HepG2 (cell line): ENCODE measurements around the gene TRPT1. TPM values are rescaled to one million over a fixed set of nuclear protein-coding genes. Genes with fewer than 3 reads are reported as not detected.

ENCODE experiments used
- ATAC-seq: fragments of 200-7000 bp; cut with Tn5 transposase; 3 replicates; pipeline ENCODE4 v1.9.1; 2020; ENCODE audit warnings: mild to moderate bottlenecking, moderate library complexity
- BruUV-seq: library from RNA; stranded (reverse); fragments of 400-500 nt; replicated peaks from 2 replicates; lab custom pipeline; 2021; lab: Mats Ljungman, UMichigan
- CTCF ChIA-PET: fragments of 300-600 bp; formaldehyde crosslinking; extraction: SDS; loops from one replicate; lab custom pipeline; 2021; ENCODE audit warnings: low total read pairs, inconsistent platforms, low intra/inter-chr PET ratio; lab: Yijun Ruan, JAX
- POLR2A ChIA-PET: fragments of 350-600 bp; sonication (Branson Sonifier 250); formaldehyde crosslinking; loops from one replicate; lab custom pipeline; 2020; ENCODE audit warnings: antibody characterized with exemption, inconsistent platforms; lab: Yijun Ruan, JAX
- DNase-seq: peaks from one replicate; pipeline ENCODE4 v3.0.0-alpha.2; 2015; ENCODE audit warnings: low spot score
- FAIRE-seq: peaks from 3 replicates; lab custom pipeline; 2011; peaks lifted over from hg19 to GRCh38; lab: Jason Lieb, UNC
- H2AFZ ChIP-seq: one replicate; pipeline ENCODE4 v1.6.1; 2011; ENCODE audit warnings: low read length, inconsistent platforms
- H3K27ac ChIP-seq: fragments of 300-600 bp; 3 replicates; pipeline ENCODE4 v1.8.0; 2011; ENCODE audit warnings: mixed run types, mild to moderate bottlenecking, mixed read lengths, low read length, inconsistent platforms; ENCODE audit not compliant: insufficient read depth; ENCODE audit errors: extremely low read length
- H3K27me3 ChIP-seq, 2 experiments: fragments of 200-600 bp in 1 of 2; 2 replicates in 1 of 2; 3 replicates in 1 of 2; pipeline versions ENCODE4 v1.6.0 to v1.8.0; 2011; ENCODE audit warnings: low read length in 2 of 2, mild to moderate bottlenecking in 2 of 2, moderate library complexity in 2 of 2, inconsistent platforms in 1 of 2; ENCODE audit not compliant: insufficient read depth in 2 of 2, control insufficient read depth in 1 of 2
- H3K36me3 ChIP-seq, 2 experiments: fragments of 200-600 bp in 1 of 2; replicated peaks in 1 of 2; 2 replicates in 1 of 2; 3 replicates in 1 of 2; pipeline versions ENCODE4 v1.5.1 to v1.8.0; 2011; ENCODE audit warnings: low read length in 2 of 2, inconsistent platforms in 1 of 2; ENCODE audit not compliant: insufficient read depth in 2 of 2, control insufficient read depth in 1 of 2
- H3K4me1 ChIP-seq: 2 replicates; pipeline ENCODE4 v1.5.1; 2012; ENCODE audit warnings: low read length, inconsistent platforms; ENCODE audit not compliant: insufficient read depth
- H3K4me2 ChIP-seq: 2 replicates; pipeline ENCODE4 v1.6.0; 2011; ENCODE audit warnings: low read depth, low read length, inconsistent platforms
- H3K4me3 ChIP-seq, 3 experiments: fragments of 200-600 bp in 1 of 3; sonication (generic), shearing (Covaris generic) in 1 of 3; replicated peaks in 1 of 3; 2 replicates each; pipeline ENCODE4 v1.5.1; 2011 to 2016; ENCODE audit warnings: low read length in 3 of 3, inconsistent platforms in 2 of 3, low read depth in 2 of 3, mild to moderate bottlenecking in 2 of 3, control low read depth in 1 of 3, mixed read lengths in 1 of 3; ENCODE audit not compliant: insufficient read depth in 1 of 3
- H3K79me2 ChIP-seq: one replicate; pipeline ENCODE4 v1.6.1; 2011; ENCODE audit warnings: low read length, inconsistent platforms; ENCODE audit not compliant: insufficient read depth
- H3K9ac ChIP-seq: 2 replicates; pipeline ENCODE4 v1.6.0; 2011; ENCODE audit warnings: mild to moderate bottlenecking, low read depth, low read length, inconsistent platforms; ENCODE audit not compliant: insufficient read depth
- H3K9me3 ChIP-seq: 2 replicates; pipeline ENCODE4 v1.5.1; 2012; ENCODE audit warnings: mild to moderate bottlenecking, low read length
- H4K20me1 ChIP-seq: 2 replicates; pipeline ENCODE4 v1.6.0; 2011; ENCODE audit warnings: inconsistent platforms, mild to moderate bottlenecking, low read length, moderate library complexity; ENCODE audit not compliant: insufficient read depth
- AGO2 ChIP-seq: fragments of 200-400 bp; formaldehyde crosslinking; optimal IDR thresholded peaks from 2 replicates; pipeline ENCODE3; 2017; ENCODE audit warnings: mild to moderate bottlenecking, low read depth, low read length, moderate library complexity
- HMGA1 ChIP-seq: sonication (generic); formaldehyde crosslinking; conservative IDR thresholded peaks from 2 replicates; pipeline ENCODE4 v1.4.0; 2020; ENCODE audit warnings: missing genetic modification reagents
- MED8 ChIP-seq: sonication (generic); formaldehyde crosslinking; IDR thresholded peaks from 2 replicates; pipeline ENCODE4 v1.8.1; 2023; ENCODE audit warnings: mild to moderate bottlenecking, missing genetic modification reagents; ENCODE audit not compliant: insufficient replicate concordance
- PATZ1 ChIP-seq: sonication (generic); formaldehyde crosslinking; IDR thresholded peaks from 2 replicates; pipeline ENCODE4 v1.4.0; 2020; ENCODE audit warnings: missing genetic modification reagents
- POLR2AphosphoS5 ChIP-seq: IDR thresholded peaks from 2 replicates; pipeline ENCODE4 v1.6.1; 2012; ENCODE audit warnings: low read depth, low read length
- REXO4 ChIP-seq: sonication (generic); formaldehyde crosslinking; IDR thresholded peaks from 2 replicates; pipeline ENCODE4 v1.8.0; 2022; ENCODE audit warnings: missing genetic modification reagents, mild to moderate bottlenecking, borderline replicate concordance
- SSRP1 ChIP-seq: IDR thresholded peaks from 2 replicates; pipeline ENCODE4 v1.6.1; 2016; ENCODE audit warnings: control low read depth
- ZEB1 ChIP-seq: IDR thresholded peaks from 2 replicates; pipeline ENCODE4 v1.6.1; 2012; ENCODE audit warnings: mild to moderate bottlenecking, low read depth, inconsistent platforms; ENCODE audit not compliant: insufficient replicate concordance
- ZNF75D ChIP-seq: sonication (generic); formaldehyde crosslinking; IDR thresholded peaks from 2 replicates; pipeline ENCODE4 v1.8.1; 2023; ENCODE audit warnings: missing genetic modification reagents, mild to moderate bottlenecking, borderline replicate concordance
- WGBS: methylation state at CpG from one replicate; pipeline ENCODE4 v1.1.6; 2017; ENCODE audit warnings: low lambda C conversion rate; 5-methylcytosine and 5-hydroxymethylcytosine counted together
- in situ Hi-C: cut with HindIII; loops from 2 replicates; pipeline ENCODE4 v1.10.0; 2017; ENCODE audit warnings: low pct_unique_long_range_greater_than_20kb; ENCODE audit not compliant: extremely low pct_ligation_motif_present
- intact Hi-C: fragments of 100-400 bp; cut with micrococcal nuclease; formaldehyde crosslinking; loops from one replicate; pipeline ENCODE4 v1.10.0; 2022; ENCODE audit not compliant: unreplicated experiment
- polyA plus RNA-seq, 8 experiments: library from polyadenylated mRNA; depleted of rRNA in 3 of 8; stranded (reverse) in 7 of 8; unstranded in 1 of 8; fragments of >200 nt; fragmentation: Illumina TruSeq in 4 of 8; extraction: Trizol in 4 of 8; gene quantifications; 2 replicates each; pipeline versions ENCODE4 v1.2.1 to v1.2.3, GENCODE V29; 2011 to 2016; ENCODE audit warnings: low read depth in 4 of 8, missing spikeins in 1 of 8, mixed read lengths in 1 of 8; ENCODE audit not compliant: insufficient read depth in 1 of 8
- total RNA-seq, 5 experiments: library from RNA; depleted of rRNA; stranded (reverse); fragments of >200 nt; fragmentation: Illumina TruSeq; extraction: Trizol; gene quantifications; 2 replicates each; pipeline ENCODE4 v1.2.3, GENCODE V29; 2016; ENCODE audit warnings: low read depth in 1 of 5

TRPT1 gene
- total and polyA plus RNA-seq, 2 of the 13 experiments (the other 11 are each of a cell fraction or from before 2014, with no cell fraction given) = 24.8 to 40.7 TPM

- POLR2A ChIA-PET = interaction anchor here (1.2 to 8.3 kb wide), 4 partner anchors 17 to 66 kb away, joined by 3 to 113 read pairs (median 11); partner anchors contain the start of genes NUDT22 and TRPT1
- in situ Hi-C loops = loop anchor here (5.0 kb wide), 1 partner anchor 58 kb away; the partner anchor contains the start of gene CATSPERZ
These were observed 18.1 kb upstream of the TRPT1 start for GRCh38 chr11:64244107-64244506.

GRCh38 chr11:64243236-64243854 lies 17.4 kb upstream of the TRPT1 start:
- DNase-seq (no peak), ATAC-seq (no peak), FAIRE-seq (no peak)
- Histone ChIP-seq H3K9ac (peak overlapping the region; percentile 13; the same call in 1 of the 2 replicates), H3K4me1 (peaks cover 52% of the 10 kb centered on the region), H3K9me3 (no peaks in the 10 kb centered on the region), H4K20me1 (no peaks in the 10 kb centered on the region), H3K36me3 (peaks cover 0 to 11% of the 10 kb centered on the region in 2 experiments; a peak in 3 of 5 replicates), H3K79me2 (peaks cover 26% of the 10 kb centered on the region), H3K4me2 (peak overlapping the region; percentile 95), H2AFZ (no peak overlapping the region), H3K4me3 (peak overlapping the region in 1 of 3 experiments; percentile 20; a peak in 1 of 6 replicates), H3K27me3 (no peaks in the 10 kb centered on the region; a peak in 1 of 5 replicates), H3K27ac (no peak overlapping the region)
- ChIA-PET CTCF (no interaction called here), POLR2A (interaction anchor here (1.2 to 8.3 kb wide), 5 partner anchors 17 to 67 kb away, joined by 3 to 113 read pairs (median 15); partner anchors contain the start of genes NUDT22 and TRPT1)
- intact Hi-C loops = loop anchor here (5.0 kb wide), 1 partner anchor 56 kb away; the partner anchor contains the start of gene STIP1
- in situ Hi-C loops = loop anchor here (5.0 kb wide), 1 partner anchor 59 kb away; the partner anchor contains the start of gene CATSPERZ
- BruUV-seq = no TSS peak
- WGBS = 99% methylated on average over 8 of the region's 8 CpGs
- TF ChIP-seq POLR2AphosphoS5 (peak; percentile 28; the same call in 1 of the 2 replicates), SSRP1 (CRISPR knock-in tag) (no peak), MED8 (CRISPR knock-in tag) (peak; percentile 3), AGO2 (peak; percentile 87), ZEB1 (no peak), HMGA1 (CRISPR knock-in tag) (no peak), PATZ1 (CRISPR knock-in tag) (0 out of 2 replicates have a peak, but pooled peaks have one; percentile 28)

More at GRCh38 chr11:64244107-64244506, 18.1 kb upstream of the TRPT1 start:
- no peak for FAIRE-seq
- Histone ChIP-seq H3K9me3 (no peaks in the 10 kb centered on the region), H3K79me2 (peaks cover 26% of the 10 kb centered on the region), H3K27ac (no peak overlapping the region), H3K4me3 (no peak overlapping the region), H3K27me3 (no peaks in the 10 kb centered on the region; a peak in 1 of 5 replicates)
- CTCF ChIA-PET = no interaction called here
- 73% methylated on average over 5 of the region's 5 CpGs for WGBS
- TF ChIP-seq SSRP1 (CRISPR knock-in tag) (0 out of 2 replicates have a peak, but pooled peaks have one; percentile 15), REXO4 (CRISPR knock-in tag) (no peak), ZNF75D (0 out of 2 replicates have a peak, but pooled peaks have one; percentile 29)
- TF ChIP-seq, all 625 proteins: peak for 2
- intact Hi-C loops = loop anchor here (5.0 kb wide), 1 partner anchor 57 kb away; the partner anchor contains the start of gene STIP1
- H3K9ac ChIP-seq = no peak overlapping the region
- peaks cover 56% of the 10 kb centered on the region for H3K4me1 ChIP-seq
- DNase-seq (no peak), ATAC-seq (no peak)
- no peak overlapping the region for H2AFZ ChIP-seq
- H3K4me2 ChIP-seq = no peak overlapping the region
- H4K20me1 ChIP-seq = no peaks in the 10 kb centered on the region
- BruUV-seq = TSS peak; percentile 27
- peaks cover 0 to 11% of the 10 kb centered on the region in 2 experiments; a peak in 2 of 5 replicates for H3K36me3 ChIP-seq
